GM15510 (cell line): ENCODE data around the gene CKLF.

ENCODE experiments used
- POLR2A ChIP-seq: IDR thresholded peaks from 3 replicates; pipeline ENCODE4 v1.6.1; 2011; ENCODE audit warnings: borderline replicate concordance; ENCODE audit not compliant: insufficient read length; ENCODE audit errors: extremely low read depth

The CKLF gene

GRCh38 chr16:66529475-66529874, 22.9 kb upstream of the CKLF start:
- no peak for TF ChIP-seq POLR2A

- no peak for TF ChIP-seq POLR2A
Measured at GRCh38 chr16:66534376-66534799, 18.0 kb upstream of the CKLF start.

GRCh38 chr16:66536525-66536924, 15.9 kb upstream of the CKLF start:
- TF ChIP-seq POLR2A = no peak

GRCh38 chr16:66537236-66537635, 15.1 kb upstream of the CKLF start:
- no peak for TF ChIP-seq POLR2A

- TF ChIP-seq POLR2A = no peak
Measured at GRCh38 chr16:66538910-66539309, 13.5 kb upstream of the CKLF start.

GRCh38 chr16:66539623-66540469, 12.5 kb upstream of the CKLF start:
- TF ChIP-seq POLR2A = no peak

GRCh38 chr16:66541388-66542355, 10.7 kb upstream of the CKLF start:
- no peak for TF ChIP-seq POLR2A

GRCh38 chr16:66542396-66542795, 10.0 kb upstream of the CKLF start:
- TF ChIP-seq POLR2A = no peak

- no peak for TF ChIP-seq POLR2A
Measured at GRCh38 chr16:66543541-66543940, 8.8 kb upstream of the CKLF start.

- TF ChIP-seq POLR2A = no peak
Measured at GRCh38 chr16:66544016-66544757, 8.2 kb upstream of the CKLF start.

GRCh38 chr16:66547101-66547989, 5.0 kb upstream of the CKLF start:
- TF ChIP-seq POLR2A = no peak

- no peak for TF ChIP-seq POLR2A
Measured at GRCh38 chr16:66548068-66548467, 4.3 kb upstream of the CKLF start.

GRCh38 chr16:66548868-66549267, 3.5 kb upstream of the CKLF start:
- TF ChIP-seq POLR2A = no peak
